ENCODE data around the gene RALGPS2.

GRCh38 chr1:178961868-178962267 is 236.8 kb downstream of the RALGPS2 start:
- no peak for TF ChIP-seq EZH2phosphoT487 (IDR thresholded peaks at IDR 0.05; ENCODE audit: insufficient read depth, low read depth)
- TF ChIP-seq EZH2 (IDR thresholded peaks at IDR 0.05; ENCODE audit: insufficient read depth, poor library complexity, severe bottlenecking), result no peak
